KMS-11 (cell line): ENCODE results near the gene FOLH1.
"Not testable (repeated sequence)": the region's sequence is repeated elsewhere in the genome, so short reads cannot be mapped to it uniquely, and the experiment has no call there.

Source experiments
- H2AFZ ChIP-seq: fragments of 200-600 bp; sonication (generic); 2 replicates; pipeline ENCODE4 v1.6.1; 2016; ENCODE audit warnings: antibody characterized with exemption, mixed run types, low read depth
- H3K27ac ChIP-seq: fragments of 200-600 bp; sonication (generic); 2 replicates; pipeline ENCODE4 v1.6.1; 2016; ENCODE audit warnings: mild to moderate bottlenecking, mixed run types
- H3K27me3 ChIP-seq: fragments of 200-600 bp; sonication (generic); 2 replicates; pipeline ENCODE4 v1.6.1; 2017; ENCODE audit warnings: mild to moderate bottlenecking, low read depth, mixed run types, moderate library complexity; ENCODE audit not compliant: insufficient read depth
- H3K36me3 ChIP-seq: fragments of 200-600 bp; sonication (generic); 2 replicates; pipeline ENCODE4 v1.6.1; 2017; ENCODE audit warnings: mild to moderate bottlenecking, mixed run types; ENCODE audit not compliant: insufficient read depth
- H3K4me1 ChIP-seq: fragments of 200-600 bp; sonication (generic); 2 replicates; pipeline ENCODE4 v1.6.1; 2016; ENCODE audit warnings: mild to moderate bottlenecking, low read depth, mixed run types; ENCODE audit not compliant: poor library complexity, severe bottlenecking
- H3K4me2 ChIP-seq: fragments of 200-600 bp; sonication (generic); 2 replicates; pipeline ENCODE4 v1.7.0; 2016; ENCODE audit warnings: mild to moderate bottlenecking, mixed run types
- H3K4me3 ChIP-seq: fragments of 200-600 bp; sonication (generic); IDR thresholded peaks from 2 replicates; pipeline ENCODE4 v1.6.1; 2017; ENCODE audit warnings: low read depth, low read length, mixed read lengths; ENCODE audit not compliant: insufficient read depth
- H3K79me2 ChIP-seq: fragments of 200-600 bp; sonication (generic); 2 replicates; pipeline ENCODE4 v1.6.1; 2016; ENCODE audit warnings: low read depth, mixed run types; ENCODE audit not compliant: insufficient read depth
- H3K9ac ChIP-seq: fragments of 200-600 bp; sonication (generic); 2 replicates; pipeline ENCODE4 v1.6.1; 2016; ENCODE audit warnings: mild to moderate bottlenecking, mixed run types
- H4K20me1 ChIP-seq: fragments of 200-600 bp; sonication (generic); 2 replicates; pipeline ENCODE4 v1.6.1; 2016; ENCODE audit warnings: mild to moderate bottlenecking, mixed run types; ENCODE audit not compliant: insufficient read depth
- CTCF ChIP-seq: fragments of 200-600 bp; sonication (generic); conservative IDR thresholded peaks from 2 replicates; pipeline ENCODE4 v1.6.1; 2017; ENCODE audit warnings: low read depth, mild to moderate bottlenecking, antibody characterized with exemption, low read length, moderate library complexity, mixed read lengths

The FOLH1 gene

GRCh38 chr11:49174691-49175366 lies 33.6 kb downstream of the FOLH1 start:
- not testable (repeated sequence) for H3K79me2 ChIP-seq, H3K4me3 ChIP-seq, H3K27me3 ChIP-seq, H3K4me2 ChIP-seq, H3K27ac ChIP-seq, H3K4me1 ChIP-seq, H3K9ac ChIP-seq, H4K20me1 ChIP-seq, H2AFZ ChIP-seq, H3K36me3 ChIP-seq

DNA sequence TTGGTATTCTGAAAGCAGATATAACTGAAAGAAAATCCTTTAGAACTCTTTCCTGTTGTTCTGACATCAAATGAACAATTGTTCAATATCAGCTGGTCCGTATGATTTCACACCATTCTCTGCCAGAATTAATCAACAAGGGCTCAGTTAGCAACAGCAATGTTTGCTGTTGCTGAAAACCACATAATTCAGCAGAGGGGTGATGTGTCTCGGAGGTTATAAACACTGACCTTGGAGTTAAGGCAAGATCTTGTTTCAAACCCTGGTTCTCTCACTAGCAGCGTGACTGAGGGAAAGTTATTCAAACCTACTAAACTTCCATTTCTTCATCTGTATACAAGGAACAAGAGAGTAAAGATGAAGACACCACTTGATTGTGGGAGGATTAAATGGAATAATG lies 36.8 kb downstream of the FOLH1 start:
- not testable (repeated sequence) for H3K27ac ChIP-seq, H3K4me2 ChIP-seq, H2AFZ ChIP-seq, H3K27me3 ChIP-seq, H3K4me1 ChIP-seq, H4K20me1 ChIP-seq, H3K4me3 ChIP-seq, H3K36me3 ChIP-seq, H3K79me2 ChIP-seq, H3K9ac ChIP-seq

- H4K20me1 ChIP-seq, H3K4me1 ChIP-seq, H2AFZ ChIP-seq, H3K9ac ChIP-seq, H3K27ac ChIP-seq, H3K4me2 ChIP-seq, H3K4me3 ChIP-seq, H3K27me3 ChIP-seq, H3K36me3 ChIP-seq, H3K79me2 ChIP-seq: not testable (repeated sequence)
Measured at GRCh38 chr11:49169579-49169978, 38.8 kb downstream of the FOLH1 start.

DNA sequence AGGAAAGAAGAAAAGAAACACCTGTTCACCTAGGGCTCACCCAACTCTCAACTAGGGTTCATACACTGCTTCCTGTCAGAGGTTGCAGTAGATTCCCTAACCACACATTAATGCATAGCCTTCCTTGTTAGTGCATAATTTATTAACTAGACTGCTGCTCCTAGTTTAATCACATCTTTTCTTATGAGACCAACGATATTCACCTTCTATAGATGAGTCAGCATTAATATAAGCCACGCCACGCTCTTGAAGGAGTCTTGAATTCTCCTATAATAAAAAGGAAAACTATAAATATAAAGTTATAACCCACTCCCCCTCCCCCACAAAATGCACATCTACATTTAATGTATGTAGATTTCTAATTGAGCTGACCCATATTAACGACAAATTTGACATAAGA lies 39.4 kb downstream of the FOLH1 start:
- not testable (repeated sequence) for H3K4me2 ChIP-seq, H3K9ac ChIP-seq, H3K36me3 ChIP-seq, H3K4me1 ChIP-seq, H3K27me3 ChIP-seq, H4K20me1 ChIP-seq, H3K79me2 ChIP-seq, H3K4me3 ChIP-seq, H2AFZ ChIP-seq, H3K27ac ChIP-seq

GRCh38 chr11:49151211-49151610 lies 57.2 kb downstream of the FOLH1 start:
- Histone ChIP-seq H3K4me1 (no peaks in the 10 kb centered on the region), H3K4me3 (no peak overlapping the region), H3K36me3 (no peaks in the 10 kb centered on the region), H3K27me3 (no peaks in the 10 kb centered on the region), H2AFZ (no peak overlapping the region), H3K4me2 (no peak overlapping the region), H3K79me2 (no peaks in the 10 kb centered on the region), H4K20me1 (no peaks in the 10 kb centered on the region), H3K27ac (no peak overlapping the region), H3K9ac (no peak overlapping the region)
- TF ChIP-seq CTCF, result no peak

DNA sequence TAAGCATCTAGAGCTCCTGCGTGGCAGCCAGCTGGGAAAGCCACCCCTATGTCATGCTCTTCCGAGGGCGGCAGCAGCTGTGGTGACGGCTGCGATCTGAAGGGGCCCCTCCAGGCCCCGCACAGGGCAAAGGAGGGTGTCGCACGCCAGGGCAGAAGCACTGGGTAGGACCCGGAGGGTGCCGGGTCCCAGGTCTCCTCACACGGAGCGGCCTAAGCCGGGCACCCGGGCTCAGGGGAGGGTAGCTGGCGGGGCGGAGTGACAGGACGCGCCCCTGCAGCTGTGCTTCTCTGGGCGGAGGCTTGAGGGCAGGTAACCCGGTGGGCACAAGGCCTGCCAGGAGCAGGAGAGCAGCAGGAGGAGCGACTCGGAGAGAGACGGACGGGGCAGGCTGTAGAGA lies 106.0 kb downstream of the FOLH1 start:
- H3K79me2 ChIP-seq, H3K4me2 ChIP-seq, H3K4me1 ChIP-seq, H3K36me3 ChIP-seq, H2AFZ ChIP-seq, H3K27me3 ChIP-seq, H3K27ac ChIP-seq, H4K20me1 ChIP-seq, H3K4me3 ChIP-seq, H3K9ac ChIP-seq: not testable (repeated sequence)
